ENCODE data around the gene SIRT1.
A peak's percentile ranks its signal among the peaks of the same experiment; 100 is the strongest.
"Not testable (repeated sequence)": the region's sequence is repeated elsewhere in the genome, so short reads cannot be mapped to it uniquely, and the experiment has no call there.

SIRT1 gene

DNA sequence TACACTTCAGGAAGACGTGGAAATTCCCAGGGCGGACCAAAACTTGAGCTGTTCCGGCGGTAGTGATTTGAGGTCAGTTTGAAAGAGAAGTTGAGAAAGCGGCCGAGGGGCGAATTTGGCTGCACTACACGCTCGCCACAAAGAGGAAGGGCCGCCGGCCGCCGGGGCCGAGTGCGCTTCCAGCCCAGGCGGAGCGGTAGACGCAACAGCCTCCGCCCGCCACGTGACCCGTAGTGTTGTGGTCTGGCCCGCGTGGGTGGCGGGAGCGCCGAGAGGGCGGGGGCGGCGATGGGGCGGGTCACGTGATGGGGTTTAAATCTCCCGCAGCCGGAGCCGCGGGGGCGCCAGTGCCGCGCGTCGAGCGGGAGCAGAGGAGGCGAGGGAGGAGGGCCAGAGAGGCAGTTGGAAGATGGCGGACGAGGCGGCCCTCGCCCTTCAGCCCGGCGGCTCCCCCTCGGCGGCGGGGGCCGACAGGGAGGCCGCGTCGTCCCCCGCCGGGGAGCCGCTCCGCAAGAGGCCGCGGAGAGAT is at the start of gene SIRT1:
SIRT1 (plus strand) TSS at position 344 of the 529 bp plus-strand sequence; CDS start at position 410, 66 bp downstream.
- DNase-seq (ENCODE audit: low spot score): peak; percentile 95

DNA sequence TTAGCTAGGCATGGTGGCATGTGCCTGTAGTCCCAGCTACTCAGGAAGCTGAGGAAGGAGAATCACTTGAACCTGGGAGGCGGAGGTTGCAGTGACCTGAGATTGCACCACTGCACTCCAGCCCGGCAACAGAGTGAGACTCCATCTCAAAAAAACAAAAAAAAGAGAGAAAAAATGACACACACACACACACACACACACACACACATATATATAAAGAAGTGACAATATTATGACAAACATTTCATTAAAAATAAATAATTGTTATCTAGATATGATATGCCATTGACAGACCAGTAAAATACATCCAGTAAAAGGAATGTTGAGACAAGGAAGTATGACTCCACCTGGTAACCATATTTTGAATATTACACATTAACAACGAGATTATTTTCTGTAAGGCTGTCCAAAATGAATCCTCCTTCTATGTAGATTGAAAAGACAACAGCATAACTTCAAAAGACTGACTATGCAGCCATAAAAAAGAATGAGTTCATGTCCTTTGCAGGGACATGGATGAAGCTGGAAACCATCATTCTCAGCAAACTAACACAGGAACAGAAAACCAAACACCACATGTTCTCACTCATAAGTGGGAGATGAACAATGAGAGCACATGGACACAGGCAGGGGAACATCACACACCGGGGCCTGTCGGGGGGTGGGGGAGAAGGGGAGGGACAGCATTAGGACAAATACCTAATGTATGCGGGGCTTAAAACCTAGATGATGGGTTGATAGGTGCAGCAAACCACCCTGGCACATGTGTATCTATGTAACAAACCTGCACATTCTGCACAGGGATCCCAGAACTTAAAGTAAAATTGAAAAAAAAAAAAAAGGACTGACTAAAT is 48.7 kb upstream of the SIRT1 start:
- not testable (repeated sequence) for DNase-seq (ENCODE audit: low spot score)

DNA sequence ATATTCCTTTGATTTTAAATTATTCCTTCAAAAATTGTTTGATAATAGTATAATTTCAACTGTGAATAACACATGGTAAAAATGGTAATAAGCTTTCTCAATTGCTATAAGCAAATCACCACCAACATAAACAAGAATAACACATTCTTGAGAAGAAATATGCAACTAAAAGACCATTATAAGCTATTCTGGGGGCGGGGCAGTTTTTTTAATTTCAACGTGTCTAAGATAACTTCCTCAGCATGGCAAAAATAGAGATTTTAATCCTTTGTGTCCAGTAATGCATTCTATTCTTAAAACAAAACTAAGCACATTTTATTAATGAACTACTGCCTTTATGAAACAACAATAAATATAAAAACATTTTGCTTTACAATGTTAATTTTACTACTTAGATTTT is 48.0 kb upstream of the SIRT1 start:
- no peak for DNase-seq (ENCODE audit: low spot score)

DNA sequence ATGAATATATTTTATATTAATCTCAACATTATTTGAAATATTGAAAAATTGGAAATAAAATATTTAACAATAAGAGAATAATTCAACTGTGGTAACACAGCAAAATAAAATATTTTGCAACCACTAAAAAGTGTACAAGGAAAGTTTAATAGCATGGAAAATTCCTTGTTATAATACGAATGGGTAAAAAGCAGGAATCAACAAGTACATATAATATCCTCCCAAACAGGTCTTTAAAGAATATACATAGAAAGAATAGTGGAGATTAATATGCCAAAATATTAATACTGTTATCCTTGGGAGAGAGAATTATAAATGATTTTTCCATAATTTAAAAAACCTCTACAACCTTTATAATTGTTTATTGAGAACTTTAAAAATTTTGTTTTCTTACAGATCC is 47.5 kb upstream of the SIRT1 start:
- no peak for DNase-seq (ENCODE audit: low spot score)

DNA sequence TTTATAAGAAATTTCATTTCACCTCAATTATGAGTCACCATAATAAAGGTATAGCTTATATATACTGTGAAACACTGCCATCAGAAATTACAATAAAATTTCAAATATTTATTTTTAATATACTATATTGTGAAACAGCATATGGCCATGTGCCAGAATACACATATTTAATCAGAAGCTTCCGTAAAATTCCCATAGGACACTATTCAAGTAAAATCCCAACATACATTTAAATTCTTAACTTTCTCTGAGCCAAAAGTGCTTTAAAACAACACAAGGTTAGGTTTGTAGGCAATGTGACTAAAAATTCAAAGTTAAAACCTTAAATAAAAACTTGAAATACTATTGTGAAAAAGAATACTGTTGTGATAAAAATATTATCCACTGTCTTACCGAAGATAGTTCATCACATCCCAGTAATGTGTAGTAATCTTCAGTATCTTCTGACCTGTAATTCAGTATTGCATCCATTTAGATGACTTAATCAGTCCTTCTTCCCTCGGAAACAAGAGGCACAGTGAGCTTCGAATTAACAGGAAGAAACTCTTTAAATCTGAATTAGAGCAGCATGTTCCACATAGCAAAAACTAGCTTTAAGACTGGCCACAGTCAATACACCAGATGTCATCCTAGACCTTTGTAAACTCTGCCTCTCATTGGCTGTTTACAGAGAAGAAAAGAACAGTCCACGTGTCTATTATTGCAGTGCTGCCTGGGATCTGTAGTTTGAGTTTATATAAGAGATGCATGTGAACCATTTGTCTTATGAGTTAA is 46.7 kb upstream of the SIRT1 start, which contains the start of gene DNAJC12:
DNAJC12 (minus strand) TSS at position 648 of the 774 bp plus-strand sequence; CDS start at position 471, 177 bp downstream.
- DNase-seq (ENCODE audit: low spot score): peak; percentile 38

DNA sequence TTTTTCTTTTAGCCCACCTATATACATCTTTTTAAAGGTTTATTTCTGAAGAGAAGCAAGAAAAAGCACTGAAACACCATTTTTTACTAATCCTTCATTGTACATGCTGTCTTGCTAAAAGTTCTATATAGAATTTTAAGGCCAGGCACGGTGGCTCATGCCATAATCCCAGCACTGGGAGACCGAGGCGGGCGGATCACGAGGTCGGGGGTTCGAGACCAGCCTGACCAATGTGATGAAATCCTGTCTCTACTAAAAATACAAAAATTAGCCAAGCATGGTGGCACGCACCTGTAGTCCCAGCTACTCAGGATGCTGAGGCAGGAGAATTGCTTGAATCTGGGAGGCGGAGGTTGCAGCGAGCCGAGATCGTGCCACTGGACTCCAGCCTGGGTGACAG is 44.9 kb upstream of the SIRT1 start:
- not testable (repeated sequence) for DNase-seq (ENCODE audit: low spot score)

DNA sequence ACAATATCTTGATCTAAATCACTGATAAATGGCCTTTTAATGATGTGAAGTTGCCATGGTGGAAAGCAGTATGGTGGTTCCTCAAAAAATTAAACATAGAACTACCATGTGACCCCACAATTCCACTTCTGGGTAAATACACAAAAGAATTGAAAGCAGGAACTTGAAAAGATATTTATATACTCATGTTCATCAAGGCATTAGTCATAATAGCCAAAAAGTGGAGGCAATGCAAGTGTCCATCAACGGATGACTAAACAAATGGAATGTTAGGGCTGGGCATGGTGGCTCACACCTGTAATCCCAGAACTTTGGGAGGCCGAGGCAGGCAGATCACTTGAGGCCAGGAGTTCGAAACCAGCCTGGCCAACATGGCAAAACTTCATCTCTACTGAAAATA is 44.5 kb upstream of the SIRT1 start:
- DNase-seq (ENCODE audit: low spot score): peak; percentile 61

DNA sequence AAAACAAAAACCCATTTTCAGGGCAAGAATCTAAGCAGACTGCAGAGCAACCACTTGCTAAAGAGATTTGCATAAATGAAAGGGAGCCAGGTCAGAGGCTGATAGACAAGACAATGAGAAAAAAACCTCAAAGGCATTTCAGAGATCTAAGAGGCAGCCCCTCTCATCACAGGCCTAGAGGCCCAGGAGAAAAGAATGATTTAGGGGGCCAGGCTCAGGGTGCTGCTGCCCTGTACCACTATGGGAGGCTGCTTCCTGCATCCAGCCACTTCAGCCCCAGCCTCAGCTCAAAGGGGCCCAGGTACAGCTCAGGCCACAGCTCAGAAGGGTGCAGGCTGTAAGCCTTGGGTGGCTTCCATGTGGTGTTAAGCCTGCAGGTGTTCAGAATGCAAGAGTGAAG is 42.7 kb upstream of the SIRT1 start:
- no peak for DNase-seq (ENCODE audit: low spot score)

DNA sequence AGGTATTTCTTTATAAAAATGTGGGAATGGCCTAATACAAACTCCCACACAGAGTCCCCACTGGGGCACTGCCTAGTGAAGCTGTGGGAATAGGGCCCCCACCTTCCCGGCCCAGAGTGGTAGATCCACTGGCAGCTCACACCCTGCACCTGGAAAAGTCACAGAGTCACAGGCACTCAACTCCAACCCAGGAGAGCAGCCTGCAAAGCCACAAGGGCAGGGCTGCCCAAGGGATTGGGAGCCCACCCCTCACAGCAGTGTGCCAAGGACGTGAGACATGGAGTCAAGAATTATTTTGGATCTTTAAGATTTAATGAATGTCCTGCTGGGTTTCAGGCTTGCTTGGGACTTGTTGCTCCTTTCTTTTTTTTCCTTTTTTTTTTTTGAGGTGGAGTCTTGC is 41.2 kb upstream of the SIRT1 start:
- no peak for DNase-seq (ENCODE audit: low spot score)

DNA sequence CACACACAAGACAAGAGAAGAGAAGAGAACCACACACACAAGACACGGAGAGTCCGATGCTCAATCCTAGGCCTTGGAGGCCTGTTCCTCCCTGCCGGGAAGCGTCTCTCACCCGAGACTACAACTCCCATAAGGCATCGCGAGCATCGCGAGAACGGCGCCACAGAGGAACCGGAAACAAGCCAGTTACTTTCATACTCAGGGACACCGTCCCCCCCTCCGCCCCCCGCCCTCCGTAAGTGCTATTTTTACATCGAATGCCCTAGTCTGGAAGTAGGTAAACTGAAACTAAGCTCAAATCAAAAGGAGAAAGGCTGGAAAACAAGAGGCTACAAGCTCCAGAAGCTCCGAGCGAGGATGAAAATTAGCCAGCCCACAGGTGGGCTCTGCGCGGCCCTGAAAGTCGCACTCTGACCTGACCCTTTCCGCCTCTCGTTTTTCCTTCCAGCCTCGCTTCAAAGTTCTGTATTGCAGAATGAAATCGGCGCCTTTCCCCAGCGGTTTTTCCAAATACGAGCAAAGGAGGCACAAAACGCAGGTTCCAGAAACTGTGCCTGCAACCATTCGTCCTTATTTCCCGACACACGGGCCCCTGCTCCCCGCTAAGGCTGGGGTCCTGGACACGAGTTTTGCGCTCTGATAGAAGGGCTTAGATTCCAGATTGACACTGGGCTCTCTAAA is 35.0 kb upstream of the SIRT1 start:
- peak; percentile 95 for DNase-seq (ENCODE audit: low spot score)

DNA sequence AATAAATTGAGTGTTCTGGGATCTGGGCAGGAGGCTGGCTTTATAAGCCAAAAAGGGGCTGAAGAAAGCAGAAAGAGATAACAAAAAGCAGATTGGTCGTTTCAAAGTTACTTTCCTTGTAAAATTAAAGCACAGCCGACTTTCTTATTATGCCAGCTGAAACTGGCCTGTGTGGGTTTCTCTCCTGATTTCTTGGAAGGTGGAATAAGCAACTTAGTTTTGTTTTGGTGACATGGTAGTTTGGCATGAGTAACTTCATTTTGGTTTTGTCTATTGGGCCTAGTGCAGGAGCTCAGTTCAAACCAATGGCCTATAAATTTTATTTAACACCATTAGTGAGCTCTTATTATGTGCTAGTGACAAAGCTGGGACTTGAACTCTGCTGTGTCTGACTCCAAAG is 33.3 kb upstream of the SIRT1 start:
- DNase-seq (ENCODE audit: low spot score): no peak

DNA sequence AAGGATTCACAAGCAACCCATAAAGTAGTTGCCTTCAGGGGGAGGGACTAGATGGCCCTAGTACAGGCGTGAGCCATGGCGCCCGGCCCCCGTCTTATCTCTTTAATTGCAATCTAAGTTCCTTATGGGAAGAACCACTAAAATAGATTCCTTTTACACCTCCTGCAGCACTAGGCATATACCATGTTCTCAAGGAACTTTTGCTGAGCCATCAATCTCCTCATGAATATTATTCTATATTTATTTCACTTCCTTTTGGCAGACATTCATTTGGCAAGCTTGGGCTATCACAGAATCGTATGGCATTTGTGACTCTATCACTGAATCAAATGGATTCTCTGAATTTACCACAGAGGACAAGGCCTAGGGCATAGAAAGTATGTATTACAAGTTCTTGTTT is 31.7 kb upstream of the SIRT1 start:
- no peak for DNase-seq (ENCODE audit: low spot score)

DNA sequence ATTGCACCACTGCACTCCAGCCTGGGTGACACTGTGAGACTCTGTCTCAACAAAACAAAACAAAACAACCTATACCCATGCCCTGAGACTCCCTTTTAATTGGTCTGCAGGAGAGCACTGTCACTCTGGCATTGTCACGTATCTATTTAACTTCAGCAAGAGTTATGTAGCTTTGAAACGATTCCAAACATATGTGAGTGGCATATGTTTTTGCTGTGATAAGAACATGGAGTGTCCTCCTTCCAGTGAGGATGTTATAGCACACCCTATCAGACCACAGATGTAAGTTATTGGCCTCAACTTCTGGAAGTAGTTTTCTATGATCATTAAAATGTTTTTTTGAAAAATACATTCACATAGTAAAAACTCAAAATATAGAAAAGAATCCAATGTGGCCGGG is 30.9 kb upstream of the SIRT1 start:
- DNase-seq (ENCODE audit: low spot score): no peak

DNA sequence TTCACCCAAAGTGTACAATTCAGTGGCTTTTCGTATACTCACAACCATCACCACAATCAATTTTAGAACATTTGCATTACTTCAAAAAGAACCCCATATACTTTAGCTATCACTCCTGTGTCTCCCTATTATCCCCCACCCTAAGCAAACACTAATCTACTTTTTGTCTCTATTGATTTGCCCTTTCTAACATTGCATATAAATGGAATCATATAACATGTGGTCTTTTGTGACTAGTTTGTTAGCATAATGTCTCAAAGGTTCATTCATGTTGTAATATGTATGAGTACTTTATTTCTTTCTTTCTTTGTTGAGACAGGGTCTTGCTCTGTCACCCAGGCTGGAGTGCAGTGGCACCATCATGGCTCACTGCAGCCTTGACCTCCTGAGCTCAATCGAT is 25.5 kb upstream of the SIRT1 start:
- DNase-seq (ENCODE audit: low spot score): no peak

DNA sequence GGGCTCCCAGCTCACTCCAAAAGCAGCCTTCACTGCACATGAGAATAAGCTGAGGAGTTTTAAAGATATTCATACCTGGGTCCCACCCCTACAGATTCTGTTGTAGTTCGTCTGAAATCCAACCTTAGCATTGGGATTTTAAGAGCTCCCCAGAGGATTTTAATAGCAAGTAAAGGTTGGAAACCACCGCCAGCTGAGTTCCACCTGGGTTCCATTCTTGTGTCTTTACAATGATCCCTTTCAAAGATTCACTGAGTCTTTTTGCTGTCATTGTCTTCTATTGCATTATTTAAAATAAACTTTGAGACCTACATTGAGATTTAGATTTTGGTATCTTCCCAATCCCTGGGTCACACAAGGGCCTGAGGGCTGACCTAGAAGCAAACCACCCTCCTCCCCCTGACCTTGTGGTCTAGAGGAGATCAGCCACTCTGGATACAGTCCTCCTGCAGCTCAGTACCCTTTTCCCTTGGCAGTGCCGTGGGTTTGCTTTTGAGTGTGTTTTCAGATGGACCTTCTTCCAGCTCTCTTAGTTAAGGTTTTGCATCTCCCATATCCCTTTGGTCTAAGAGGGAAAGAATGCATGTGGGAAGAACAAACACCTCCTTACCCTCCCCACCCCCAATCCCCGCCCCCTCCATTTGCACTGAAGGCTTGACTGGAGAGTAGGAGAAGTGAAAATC is 22.6 kb upstream of the SIRT1 start:
- no peak for DNase-seq (ENCODE audit: low spot score)

DNA sequence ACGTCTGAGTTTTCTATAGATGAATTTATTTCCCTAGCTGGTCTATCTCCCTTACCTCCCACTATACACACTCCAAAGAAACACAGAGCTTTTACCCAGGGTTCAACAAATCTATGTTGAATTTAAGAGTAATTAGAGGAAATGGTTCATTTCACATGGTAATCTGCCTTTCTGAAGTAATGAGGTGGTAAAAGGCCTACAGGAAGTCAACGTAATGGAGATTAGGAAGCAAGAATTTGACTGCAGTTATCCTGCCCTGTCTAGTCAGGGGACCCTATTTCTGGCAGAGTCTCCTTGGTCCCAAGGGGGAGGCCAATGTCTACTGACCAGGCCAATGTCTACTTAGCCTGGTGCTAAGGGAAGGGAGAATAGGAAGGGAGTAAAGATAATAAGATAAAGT is 21.4 kb upstream of the SIRT1 start:
- DNase-seq (ENCODE audit: low spot score): no peak

DNA sequence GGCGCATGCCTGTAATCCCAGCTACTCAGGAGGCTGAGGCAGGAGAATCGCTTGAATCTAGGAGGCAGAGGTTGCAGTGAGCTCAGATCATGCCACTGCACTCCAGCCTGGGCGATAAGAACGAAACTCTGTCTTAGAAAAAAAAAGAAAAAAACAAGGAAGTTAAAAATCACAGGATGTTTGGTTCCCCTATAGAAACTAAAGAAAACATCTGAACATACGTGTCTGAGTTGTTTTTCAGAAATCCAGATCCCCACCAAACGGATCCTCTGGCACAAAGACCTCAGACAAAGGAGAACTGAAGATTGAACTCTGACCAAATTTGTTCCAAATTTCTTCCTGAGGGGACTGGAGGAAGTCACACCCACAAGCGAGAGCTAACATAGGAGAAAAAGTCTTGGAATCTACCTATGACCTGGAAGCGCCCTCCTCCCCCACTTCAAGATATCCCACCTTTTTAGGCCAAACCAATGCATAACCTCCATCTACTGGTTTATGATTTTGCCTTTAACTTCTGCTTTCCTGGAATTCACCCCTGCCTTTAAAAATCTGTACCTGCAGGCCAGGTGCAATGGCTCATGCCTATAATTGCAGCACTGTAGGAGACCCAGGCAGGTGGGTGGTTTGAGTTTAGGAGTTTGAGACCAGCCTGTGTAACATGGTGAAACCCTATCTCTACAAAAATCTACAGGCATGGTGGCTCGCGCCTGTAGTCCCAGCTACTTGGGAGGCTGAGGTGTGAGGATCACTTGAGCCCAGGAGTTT is 19.7 kb upstream of the SIRT1 start:
- no peak for DNase-seq (ENCODE audit: low spot score)

DNA sequence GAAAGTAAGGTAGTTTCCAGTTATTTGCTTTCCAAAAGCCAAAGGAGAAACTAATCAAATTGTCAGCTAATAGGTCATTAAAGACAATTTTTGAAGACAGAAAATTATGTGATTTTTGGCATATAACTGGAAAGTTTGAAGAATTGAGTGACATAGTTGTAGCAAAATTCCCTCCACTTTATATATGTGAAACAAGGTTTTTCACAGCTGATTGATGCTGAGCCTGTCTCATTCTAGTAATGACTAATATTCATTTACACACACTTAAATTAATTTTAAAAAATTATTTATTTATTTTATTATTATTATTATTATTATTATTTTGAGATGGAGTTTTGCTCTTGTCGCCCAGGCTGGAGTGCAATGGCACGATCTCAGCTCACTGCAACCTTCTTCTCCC is 16.3 kb upstream of the SIRT1 start:
- no peak for DNase-seq (ENCODE audit: low spot score)

DNA sequence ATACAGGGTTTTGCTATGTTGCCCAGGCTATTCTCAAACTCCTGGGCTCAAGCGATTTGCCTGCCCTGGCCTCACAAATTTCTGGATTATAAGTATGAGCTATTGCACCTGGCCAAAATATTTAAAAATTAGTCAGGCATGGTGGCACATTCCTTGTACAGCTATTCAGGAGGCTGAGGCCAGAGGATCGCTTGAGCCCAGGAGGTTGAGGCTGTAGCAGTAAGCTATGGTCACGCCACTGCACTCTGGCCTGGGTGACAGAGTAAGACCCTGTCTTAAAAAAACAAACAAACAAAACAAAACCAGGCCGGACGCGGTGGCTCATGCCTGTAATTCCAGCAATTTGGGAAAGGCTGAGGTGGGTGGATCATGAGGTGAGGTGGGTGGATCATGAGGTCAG is 14.5 kb upstream of the SIRT1 start:
- no peak for DNase-seq (ENCODE audit: low spot score)

DNA sequence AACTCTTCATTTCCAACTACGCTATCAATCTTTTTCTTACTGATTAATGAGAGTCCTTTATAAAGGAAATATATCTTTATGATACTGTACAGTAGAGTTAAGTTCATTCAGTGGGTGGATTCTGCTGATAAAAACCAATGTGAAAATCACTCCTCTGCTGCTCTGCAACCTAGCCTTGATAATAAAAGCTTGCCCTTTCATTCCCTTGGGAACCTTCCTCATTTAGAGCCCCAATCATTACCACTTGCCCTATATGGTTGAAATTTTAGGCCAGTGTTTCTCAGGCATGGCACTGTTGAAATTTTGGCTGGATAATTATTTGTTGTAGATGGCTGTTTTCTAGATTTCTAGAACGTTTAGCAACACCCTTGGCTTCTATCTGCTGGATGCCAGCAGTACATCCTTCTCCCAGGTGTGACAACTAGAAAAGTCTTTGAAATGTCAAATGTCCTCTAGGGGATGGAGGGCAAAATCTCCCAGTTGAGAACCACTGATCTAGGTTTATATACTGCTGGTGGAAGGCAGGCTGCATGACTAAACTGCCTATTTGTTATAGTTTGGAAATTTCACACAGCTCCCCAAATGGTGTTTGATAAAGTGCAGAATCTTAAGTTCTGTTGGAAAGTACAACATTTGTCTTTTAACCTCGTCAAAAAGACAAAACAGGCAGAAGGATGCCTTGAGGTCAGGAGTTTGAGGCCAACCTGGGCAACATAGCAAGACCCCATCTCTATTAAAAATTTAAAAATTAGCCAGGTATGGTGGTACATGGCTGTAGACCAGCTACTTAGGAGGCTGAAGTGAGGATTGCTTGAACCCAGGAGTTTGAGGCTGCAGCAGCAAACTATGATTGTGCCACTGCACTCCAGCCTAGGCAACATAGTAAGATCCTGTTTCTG is 8.9 kb upstream of the SIRT1 start:
- DNase-seq (ENCODE audit: low spot score): no peak

Measured in kidney tubule cell (primary cell).